K562 (cell line): Measurements from ENCODE around the gene UPF2. TPM values are rescaled to one million over a fixed set of nuclear protein-coding genes. Genes with fewer than 3 reads are reported as not detected.

Experiments used
- AFF1 ChIP-seq, 2 experiments: fragments of 450-650 bp; IDR thresholded peaks; 2 replicates each; pipeline ENCODE4 v1.6.1; 2018; ENCODE audit warnings: mild to moderate bottlenecking in 2 of 2, low read depth in 1 of 2; ENCODE audit not compliant: partially characterized antibody in 2 of 2
- AFF4 ChIP-seq: sonication (generic); formaldehyde crosslinking; IDR thresholded peaks from 2 replicates; pipeline ENCODE4 v1.8.0; 2023; ENCODE audit warnings: mild to moderate bottlenecking, missing genetic modification reagents
- BCOR ChIP-seq: fragments of 450-650 bp; IDR thresholded peaks from 2 replicates; pipeline ENCODE4 v1.6.1; 2016
- BMI1 ChIP-seq: fragments of 150-350 bp; IDR thresholded peaks from 2 replicates; pipeline ENCODE4 v1.6.1; 2014; ENCODE audit warnings: low read length
- CXXC5 ChIP-seq: fragments of 250-450 bp; sonication (Bioruptor Pico); IDR thresholded peaks from 2 replicates; pipeline ENCODE4 v1.8.0; 2022; ENCODE audit warnings: inconsistent platforms, mild to moderate bottlenecking, moderate library complexity
- DACH1 ChIP-seq: fragments of 450-650 bp; IDR thresholded peaks from 2 replicates; pipeline ENCODE4 v1.6.1; 2018; ENCODE audit not compliant: partially characterized antibody
- ETV5 ChIP-seq: sonication (generic); formaldehyde crosslinking; IDR thresholded peaks from 2 replicates; pipeline ENCODE4 v1.4.0; 2020; ENCODE audit warnings: low read depth, mild to moderate bottlenecking, missing genetic modification reagents
- FOXK2 ChIP-seq, 2 experiments: fragments of 450-650 bp; IDR thresholded peaks in 1 of 2; conservative IDR thresholded peaks in 1 of 2; 2 replicates each; pipeline ENCODE4 v1.6.1; 2016; ENCODE audit warnings: low read depth in 2 of 2, mild to moderate bottlenecking in 1 of 2
- GABPB2 ChIP-seq: fragments of 250-450 bp; sonication (Bioruptor Pico); conservative IDR thresholded peaks from 2 replicates; pipeline ENCODE4 v1.5.1; 2021; ENCODE audit warnings: mild to moderate bottlenecking
- GATA2 ChIP-seq: sonication (generic); formaldehyde crosslinking; IDR thresholded peaks from 2 replicates; pipeline ENCODE4 v1.4.0; 2020; ENCODE audit warnings: mild to moderate bottlenecking, missing genetic modification reagents
- HMBOX1 ChIP-seq: sonication (generic); IDR thresholded peaks from 2 replicates; pipeline ENCODE4 v1.6.1; 2016
- KLF16 ChIP-seq: IDR thresholded peaks from 2 replicates; pipeline ENCODE4 v1.6.1; 2016; ENCODE audit warnings: antibody characterized with exemption
- MTA2 ChIP-seq: fragments of 450-650 bp; IDR thresholded peaks from 2 replicates; pipeline ENCODE4 v1.6.1; 2016; ENCODE audit warnings: low read depth
- MYNN ChIP-seq, 2 experiments: sonication (generic); formaldehyde crosslinking in 1 of 2; IDR thresholded peaks; 2 replicates each; pipeline versions ENCODE4 v1.5.0 to v1.6.1; 2016 to 2020; ENCODE audit warnings: antibody characterized with exemption in 1 of 2, missing genetic modification reagents in 1 of 2
- NCOR1 ChIP-seq: fragments of 450-650 bp; IDR thresholded peaks from 2 replicates; pipeline ENCODE4 v1.6.1; 2016; ENCODE audit warnings: mild to moderate bottlenecking, moderate library complexity
- PHB2 ChIP-seq: fragments of 450-650 bp; IDR thresholded peaks from 2 replicates; pipeline ENCODE4 v1.6.1; 2017; ENCODE audit warnings: low read depth
- POLR2AphosphoS5 ChIP-seq: IDR thresholded peaks from 2 replicates; pipeline ENCODE4 v1.6.1; 2011; ENCODE audit warnings: mild to moderate bottlenecking, low read depth, low read length, moderate library complexity; ENCODE audit not compliant: control insufficient read depth, insufficient read depth
- RCOR1 ChIP-seq, 2 experiments: IDR thresholded peaks; 2 replicates each; pipeline ENCODE4 v1.6.1; 2012; ENCODE audit warnings: low read depth in 2 of 2, low read length in 2 of 2, borderline replicate concordance in 1 of 2, improper control_type of control experiment in 1 of 2
- SLC30A9 ChIP-seq: fragments of 250-450 bp; sonication (Bioruptor Pico); IDR thresholded peaks from 2 replicates; pipeline ENCODE4 v1.8.0; 2022; ENCODE audit warnings: mild to moderate bottlenecking, moderate library complexity
- SMAD1 ChIP-seq: fragments of 150-350 bp; IDR thresholded peaks from 2 replicates; pipeline ENCODE4 v1.6.1; 2014; ENCODE audit warnings: low read length, low read depth; ENCODE audit not compliant: partially characterized antibody
- TBL1XR1 ChIP-seq, 2 experiments: IDR thresholded peaks; 2 replicates each; pipeline ENCODE4 v1.6.1; 2012; ENCODE audit warnings: improper control_type of control experiment in 2 of 2, low read length in 2 of 2, mild to moderate bottlenecking in 1 of 2
- ZNF197 ChIP-seq: fragments of 200-800 bp; sonication (Bioruptor generic); IDR thresholded peaks from 2 replicates; pipeline ENCODE4 v1.6.1; 2016; ENCODE audit warnings: low read depth, missing genetic modification characterization, missing compliant biosample characterization
- polyA plus RNA-seq, 8 experiments: library from polyadenylated mRNA; depleted of rRNA in 4 of 8; stranded (reverse) in 5 of 8; unstranded in 3 of 8; fragments of >200 nt; fragmentation: Nextera tagmentation in 2 of 8; fragmentation: Illumina TruSeq in 1 of 8; extraction: Ambion mirVana in 2 of 8; extraction: Trizol in 1 of 8; gene quantifications; 2 replicates each; pipeline versions ENCODE4 v1.2.1 to v1.2.3, GENCODE V29; 2011 to 2014; ENCODE audit warnings: inconsistent platforms in 1 of 8, missing spikeins in 1 of 8
- total RNA-seq, 7 experiments: library from RNA; depleted of rRNA in 6 of 7; stranded (reverse); fragments of >200 nt in 6 of 7; fragmentation: Illumina TruSeq in 2 of 7; extraction: Trizol in 2 of 7; gene quantifications; 2 replicates each; pipeline versions ENCODE4 v1.2.1 to v1.2.3, GENCODE V29; 2011 to 2021; ENCODE audit warnings: low replicate concordance in 1 of 7

UPF2 gene
- total and polyA plus RNA-seq, 9 of the 15 experiments (the other 6 are each of a cell fraction or from before 2014, with no cell fraction given) = 13.9 to 37.7 (median 23.7) TPM

GRCh38 chr10:12063483-12063818 lies 20.8 kb upstream of the UPF2 start (continued):
- TF ChIP-seq CXXC5 (CRISPR knock-in tag) (peak; percentile 49; the same call in 1 of the 2 replicates), POLR2AphosphoS5 (peak; percentile 92), TBL1XR1 (IDR thresholded peaks at IDR 0.05; ENCODE audit: low read length in 2 of 2) (peak in 1 of 2 experiments; percentile 93; a peak in 2 of 4 replicates), PHB2 (peak; percentile 49; the same call in 1 of the 2 replicates), DACH1 (peak; percentile 43), SMAD1 (no peak), RCOR1 (IDR thresholded peaks at IDR 0.05; ENCODE audit: borderline replicate concordance in 1 of 2, low read depth in 2 of 2, low read length in 2 of 2) (peak; percentile 39 to 95; a peak in 3 of 4 replicates), KLF16 (peak; percentile 97), ETV5 (CRISPR knock-in tag) (0 out of 2 replicates have a peak, but pooled peaks have one; percentile 41), HMBOX1 (peak; percentile 63), AFF1 (IDR thresholded peaks at IDR 0.05; ENCODE audit: low read depth in 1 of 2, partially characterized antibody in 2 of 2) (peak in 1 of 2 experiments; percentile 73), BCOR (peak; percentile 52), FOXK2 (conservative IDR thresholded peaks at IDR 0.05 in 1 of 2, IDR thresholded peaks at IDR 0.05 in 1 of 2; ENCODE audit: low read depth in 2 of 2) (peak; percentile 35 to 57; a peak in 2 of 4 replicates), AFF4 (CRISPR knock-in tag) (no peak), GABPB2 (CRISPR knock-in tag) (no peak), MYNN (IDR thresholded peaks at IDR 0.05) (peak; percentile 82; the same call in 1 of the 2 replicates), MYNN (CRISPR knock-in tag; IDR thresholded peaks at IDR 0.05) (no peak), BMI1 (no peak), SLC30A9 (no peak), NCOR1 (peak; percentile 94), MTA2 (peak; percentile 92), GATA2 (CRISPR knock-in tag) (peak; percentile 81), ZNF197 (peak; percentile 89)
